ENCODE measurements around the gene RHOXF2.
"Not testable (repeated sequence)": the region's sequence is repeated elsewhere in the genome, so short reads cannot be mapped to it uniquely, and the experiment has no call there.

Gene RHOXF2

DNA sequence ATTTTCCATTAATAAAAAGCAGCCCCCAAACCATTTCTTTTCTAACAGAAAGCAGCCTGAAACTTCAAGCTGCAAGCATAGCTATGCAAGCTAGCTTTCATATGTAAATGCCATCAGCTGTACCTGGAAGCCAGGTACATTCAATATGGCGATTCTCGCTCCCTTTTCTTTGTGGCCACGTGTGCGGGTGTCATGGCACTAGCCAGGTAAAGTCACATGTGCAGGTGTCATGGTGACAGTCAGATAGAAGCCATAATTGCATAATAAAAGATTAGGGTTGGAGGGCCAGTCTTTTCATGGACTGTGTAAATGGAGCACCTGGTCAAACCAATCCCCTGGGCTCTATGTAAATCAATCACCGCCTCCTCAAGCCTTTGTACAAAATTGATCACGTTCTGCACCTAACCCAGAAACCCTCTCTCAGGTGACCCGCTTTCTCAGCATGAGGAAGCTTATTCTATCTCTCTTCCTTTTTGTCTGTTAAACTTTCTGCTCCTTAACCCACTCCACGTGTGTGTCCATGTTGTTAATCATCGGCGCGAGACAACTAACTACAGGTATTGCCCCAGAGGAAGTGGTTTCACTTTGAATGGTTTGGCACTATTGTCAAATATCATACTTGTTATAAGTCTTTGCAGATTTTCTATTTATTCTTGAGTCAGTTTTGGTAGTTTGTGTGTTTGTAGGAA, 18.0 kb upstream of the RHOXF2 start:
- Histone ChIP-seq H3K27me3 (ENCODE audit: control insufficient read depth in 1 of 2, insufficient read depth in 2 of 2, low read length in 2 of 2) (no peaks in the 10 kb centered on the region), H3K9ac (ENCODE audit: low read depth in 1 of 2, low read length in 2 of 2) (no peak overlapping the region), H3K4me1 (ENCODE audit: control insufficient read depth in 1 of 2, insufficient read depth in 2 of 2, low read length in 2 of 2) (no peaks in the 10 kb centered on the region), H3K27ac (ENCODE audit: low read depth, low read length) (no peak overlapping the region), H3K4me3 (ENCODE audit: low read depth in 1 of 2, low read length in 2 of 2) (no peak overlapping the region), H3K36me3 (ENCODE audit: control insufficient read depth in 1 of 2, insufficient read depth in 2 of 2, low read length in 2 of 2) (no peaks in the 10 kb centered on the region), H3K9me3 (ENCODE audit: control insufficient read depth in 1 of 2, low read length in 2 of 2) (no peaks in the 10 kb centered on the region)

- H3K4me1 ChIP-seq (ENCODE audit: control insufficient read depth in 1 of 2, insufficient read depth in 2 of 2, low read length in 2 of 2) = no peaks in the 10 kb centered on the region
- H3K9ac ChIP-seq (ENCODE audit: low read depth in 1 of 2, low read length in 2 of 2) = no peak overlapping the region
Measured at GRCh38 chrX:120144178-120144844, 14.1 kb upstream of the RHOXF2 start.

DNA sequence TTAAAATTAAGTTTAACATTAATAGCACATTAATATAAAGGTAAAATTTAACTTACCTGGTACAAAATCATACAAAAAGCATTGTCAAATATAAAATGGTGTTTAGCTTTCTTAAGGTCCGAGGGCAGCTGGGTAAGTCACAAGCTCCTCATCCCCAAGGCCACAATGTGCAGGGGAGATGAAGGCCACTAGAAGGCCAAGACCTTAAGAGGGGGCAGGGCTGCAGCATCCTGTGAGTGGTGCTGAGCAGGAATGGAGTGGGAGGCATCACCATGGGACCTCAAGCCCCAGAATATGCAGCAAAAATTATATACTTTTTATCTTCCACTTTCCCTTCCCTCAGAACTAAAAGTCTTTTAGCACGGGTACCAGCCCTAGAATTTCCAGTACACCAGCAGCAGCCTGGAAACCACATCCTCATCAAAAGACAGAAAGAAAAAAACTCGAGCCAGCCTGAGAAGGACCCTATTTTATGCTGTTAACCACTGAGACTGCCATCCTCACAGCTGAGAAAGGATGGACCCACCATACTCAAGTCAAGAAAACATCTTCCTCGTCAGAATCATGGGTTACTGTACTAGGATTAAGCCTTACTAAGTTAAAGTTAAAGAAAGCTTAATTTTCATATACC, 13.0 kb upstream of the RHOXF2 start:
- Histone ChIP-seq H3K36me3 (ENCODE audit: control insufficient read depth in 1 of 2, insufficient read depth in 2 of 2, low read length in 2 of 2) (no peaks in the 10 kb centered on the region), H3K4me3 (ENCODE audit: low read depth in 1 of 2, low read length in 2 of 2) (no peak overlapping the region), H3K9ac (ENCODE audit: low read depth in 1 of 2, low read length in 2 of 2) (no peak overlapping the region), H3K27ac (ENCODE audit: low read depth, low read length) (no peak overlapping the region), H3K9me3 (ENCODE audit: control insufficient read depth in 1 of 2, low read length in 2 of 2) (peaks cover 0 to 4% of the 10 kb centered on the region in 2 donors), H3K27me3 (ENCODE audit: control insufficient read depth in 1 of 2, insufficient read depth in 2 of 2, low read length in 2 of 2) (no peaks in the 10 kb centered on the region), H3K4me1 (ENCODE audit: control insufficient read depth in 1 of 2, insufficient read depth in 2 of 2, low read length in 2 of 2) (no peaks in the 10 kb centered on the region)

More at GRCh38 chrX:120144178-120144844, 14.1 kb upstream of the RHOXF2 start:
- H3K27me3 ChIP-seq (ENCODE audit: control insufficient read depth in 1 of 2, insufficient read depth in 2 of 2, low read length in 2 of 2) = no peaks in the 10 kb centered on the region
- H3K27ac ChIP-seq (ENCODE audit: low read depth, low read length) = no peak overlapping the region
- no peaks in the 10 kb centered on the region for H3K36me3 ChIP-seq (ENCODE audit: control insufficient read depth in 1 of 2, insufficient read depth in 2 of 2, low read length in 2 of 2)
- H3K9me3 ChIP-seq (ENCODE audit: control insufficient read depth in 1 of 2, low read length in 2 of 2) = peaks cover 0 to 4% of the 10 kb centered on the region in 2 donors
- no peak overlapping the region for H3K4me3 ChIP-seq (ENCODE audit: low read depth in 1 of 2, low read length in 2 of 2)

GRCh38 chrX:120146323-120146722, 12.1 kb upstream of the RHOXF2 start:
- not testable (repeated sequence) for H3K36me3 ChIP-seq (ENCODE audit: control insufficient read depth in 1 of 2, insufficient read depth in 2 of 2, low read length in 2 of 2); H3K27me3 ChIP-seq (ENCODE audit: control insufficient read depth in 1 of 2, insufficient read depth in 2 of 2, low read length in 2 of 2); H3K9me3 ChIP-seq (ENCODE audit: control insufficient read depth in 1 of 2, low read length in 2 of 2); H3K4me1 ChIP-seq (ENCODE audit: control insufficient read depth in 1 of 2, insufficient read depth in 2 of 2, low read length in 2 of 2); H3K27ac ChIP-seq (ENCODE audit: low read depth, low read length); H3K9ac ChIP-seq (ENCODE audit: low read depth in 1 of 2, low read length in 2 of 2); H3K4me3 ChIP-seq (ENCODE audit: low read depth in 1 of 2, low read length in 2 of 2)

GRCh38 chrX:120147537-120147936, 10.9 kb upstream of the RHOXF2 start:
- no peak overlapping the region for H3K27ac ChIP-seq (ENCODE audit: low read depth, low read length)

DNA sequence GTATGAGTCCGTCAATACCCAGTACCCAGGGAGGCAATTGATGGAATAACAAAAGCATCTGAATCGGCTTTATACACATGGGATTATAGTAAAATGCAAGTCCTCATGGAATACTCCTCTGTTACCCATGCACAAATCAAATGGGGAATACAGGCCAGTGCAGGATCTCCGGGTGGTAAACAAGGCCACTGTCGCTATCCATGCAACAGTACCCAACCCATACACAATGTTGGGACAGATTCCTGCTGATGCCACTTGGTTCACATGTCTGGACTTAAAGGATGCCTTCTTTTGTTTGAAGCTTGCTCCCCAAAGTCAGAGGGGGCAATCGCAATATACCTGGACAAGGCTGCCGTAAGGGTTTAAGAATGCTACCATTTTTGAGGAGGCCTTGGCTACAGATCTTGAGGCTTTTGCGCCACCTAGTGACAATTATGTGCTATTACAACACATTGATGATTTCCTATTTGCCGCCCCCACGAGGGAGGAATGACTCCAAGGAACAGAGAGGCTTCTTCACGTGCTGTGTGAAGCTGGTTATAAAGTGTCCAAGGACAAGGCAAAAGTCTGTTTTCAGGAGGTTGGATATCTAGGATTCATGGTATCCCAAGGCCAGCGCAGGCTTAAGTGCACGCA, 8.2 kb upstream of the RHOXF2 start:
- not testable (repeated sequence) for H3K27me3 ChIP-seq (ENCODE audit: control insufficient read depth in 1 of 2, insufficient read depth in 2 of 2, low read length in 2 of 2)

More at GRCh38 chrX:120147537-120147936, 10.9 kb upstream of the RHOXF2 start:
- H3K9ac ChIP-seq (ENCODE audit: low read depth in 1 of 2, low read length in 2 of 2) = no peak overlapping the region
- H3K9me3 ChIP-seq (ENCODE audit: control insufficient read depth in 1 of 2, low read length in 2 of 2) = peaks cover 0 to 4% of the 10 kb centered on the region in 2 donors
- no peaks in the 10 kb centered on the region for H3K4me1 ChIP-seq (ENCODE audit: control insufficient read depth in 1 of 2, insufficient read depth in 2 of 2, low read length in 2 of 2)
- H3K4me3 ChIP-seq (ENCODE audit: low read depth in 1 of 2, low read length in 2 of 2) = no peak overlapping the region
- H3K36me3 ChIP-seq (ENCODE audit: control insufficient read depth in 1 of 2, insufficient read depth in 2 of 2, low read length in 2 of 2) = no peaks in the 10 kb centered on the region
- H3K27me3 ChIP-seq (ENCODE audit: control insufficient read depth in 1 of 2, insufficient read depth in 2 of 2, low read length in 2 of 2) = no peaks in the 10 kb centered on the region

DNA sequence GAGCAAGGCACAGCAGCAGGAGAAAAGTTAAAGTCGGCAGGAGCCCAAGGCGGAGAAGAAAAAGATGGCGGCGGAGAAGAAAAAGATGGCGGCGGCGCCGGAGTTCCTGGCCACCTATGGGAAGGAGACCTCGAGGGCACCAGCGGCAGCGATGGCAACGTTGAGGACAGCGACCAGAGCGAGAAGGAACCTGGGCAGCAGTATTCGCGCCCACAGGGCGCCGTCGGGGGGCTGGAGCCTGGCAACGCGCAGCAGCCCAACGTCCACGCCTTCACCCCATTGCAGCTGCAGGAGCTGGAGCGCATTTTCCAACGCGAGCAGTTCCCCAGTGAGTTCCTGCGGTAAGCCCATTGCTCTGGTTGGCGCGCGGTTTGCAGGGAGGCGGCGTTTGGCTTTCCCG, 673 bp downstream of the RHOXF2 start:
- H3K4me1 ChIP-seq (ENCODE audit: control insufficient read depth in 1 of 2, insufficient read depth in 2 of 2, low read length in 2 of 2); H3K9me3 ChIP-seq (ENCODE audit: control insufficient read depth in 1 of 2, low read length in 2 of 2): not testable (repeated sequence)

More for the DNA sequence above, 8.2 kb upstream of the RHOXF2 start:
- H3K4me1 ChIP-seq (ENCODE audit: control insufficient read depth in 1 of 2, insufficient read depth in 2 of 2, low read length in 2 of 2); H3K9me3 ChIP-seq (ENCODE audit: control insufficient read depth in 1 of 2, low read length in 2 of 2); H3K9ac ChIP-seq (ENCODE audit: low read depth in 1 of 2, low read length in 2 of 2); H3K27ac ChIP-seq (ENCODE audit: low read depth, low read length); H3K36me3 ChIP-seq (ENCODE audit: control insufficient read depth in 1 of 2, insufficient read depth in 2 of 2, low read length in 2 of 2); H3K4me3 ChIP-seq (ENCODE audit: low read depth in 1 of 2, low read length in 2 of 2): not testable (repeated sequence)

DNA sequence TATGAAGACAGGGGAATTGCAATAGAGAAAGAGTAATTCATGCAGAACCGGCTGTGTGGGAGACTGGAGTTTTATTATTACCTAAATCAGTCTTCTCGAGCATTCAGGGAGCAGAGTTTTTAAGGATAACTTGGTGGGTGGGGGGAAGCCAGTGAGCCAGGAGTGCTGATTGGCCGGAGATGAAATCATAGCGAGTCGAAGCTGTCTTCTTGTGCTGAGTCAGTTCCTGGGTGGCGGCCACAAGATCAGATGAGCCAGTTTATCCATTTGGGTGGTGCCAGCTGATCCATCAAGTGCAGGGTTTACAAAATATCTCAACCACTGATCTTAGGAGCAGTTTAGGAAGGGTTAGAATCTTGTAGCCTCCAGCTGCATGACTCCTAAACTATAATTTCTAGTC, 34.8 kb downstream of the RHOXF2 start:
- H3K27ac ChIP-seq (ENCODE audit: low read depth, low read length); H3K4me3 ChIP-seq (ENCODE audit: low read depth in 1 of 2, low read length in 2 of 2); H3K9me3 ChIP-seq (ENCODE audit: control insufficient read depth in 1 of 2, low read length in 2 of 2); H3K36me3 ChIP-seq (ENCODE audit: control insufficient read depth in 1 of 2, insufficient read depth in 2 of 2, low read length in 2 of 2); H3K4me1 ChIP-seq (ENCODE audit: control insufficient read depth in 1 of 2, insufficient read depth in 2 of 2, low read length in 2 of 2); H3K27me3 ChIP-seq (ENCODE audit: control insufficient read depth in 1 of 2, insufficient read depth in 2 of 2, low read length in 2 of 2); H3K9ac ChIP-seq (ENCODE audit: low read depth in 1 of 2, low read length in 2 of 2): not testable (repeated sequence)

More for the DNA sequence above, 673 bp downstream of the RHOXF2 start:
- not testable (repeated sequence) for H3K27me3 ChIP-seq (ENCODE audit: control insufficient read depth in 1 of 2, insufficient read depth in 2 of 2, low read length in 2 of 2); H3K4me3 ChIP-seq (ENCODE audit: low read depth in 1 of 2, low read length in 2 of 2); H3K36me3 ChIP-seq (ENCODE audit: control insufficient read depth in 1 of 2, insufficient read depth in 2 of 2, low read length in 2 of 2); H3K9ac ChIP-seq (ENCODE audit: low read depth in 1 of 2, low read length in 2 of 2); H3K27ac ChIP-seq (ENCODE audit: low read depth, low read length)

GRCh38 chrX:120193720-120194119, 35.3 kb downstream of the RHOXF2 start:
- not testable (repeated sequence) for H3K9ac ChIP-seq (ENCODE audit: low read depth in 1 of 2, low read length in 2 of 2); H3K9me3 ChIP-seq (ENCODE audit: control insufficient read depth in 1 of 2, low read length in 2 of 2); H3K4me3 ChIP-seq (ENCODE audit: low read depth in 1 of 2, low read length in 2 of 2); H3K27ac ChIP-seq (ENCODE audit: low read depth, low read length); H3K36me3 ChIP-seq (ENCODE audit: control insufficient read depth in 1 of 2, insufficient read depth in 2 of 2, low read length in 2 of 2); H3K27me3 ChIP-seq (ENCODE audit: control insufficient read depth in 1 of 2, insufficient read depth in 2 of 2, low read length in 2 of 2); H3K4me1 ChIP-seq (ENCODE audit: control insufficient read depth in 1 of 2, insufficient read depth in 2 of 2, low read length in 2 of 2)

GRCh38 chrX:120195786-120196185, 37.4 kb downstream of the RHOXF2 start:
- not testable (repeated sequence) for H3K36me3 ChIP-seq (ENCODE audit: control insufficient read depth in 1 of 2, insufficient read depth in 2 of 2, low read length in 2 of 2); H3K4me1 ChIP-seq (ENCODE audit: control insufficient read depth in 1 of 2, insufficient read depth in 2 of 2, low read length in 2 of 2); H3K9me3 ChIP-seq (ENCODE audit: control insufficient read depth in 1 of 2, low read length in 2 of 2); H3K9ac ChIP-seq (ENCODE audit: low read depth in 1 of 2, low read length in 2 of 2); H3K27ac ChIP-seq (ENCODE audit: low read depth, low read length); H3K27me3 ChIP-seq (ENCODE audit: control insufficient read depth in 1 of 2, insufficient read depth in 2 of 2, low read length in 2 of 2); H3K4me3 ChIP-seq (ENCODE audit: low read depth in 1 of 2, low read length in 2 of 2)

Data from duodenal mucosa (tissue), 2 donors.